SHP77 treated with DMSO at 0.1 percent for 48 hours (cell line): ENCODE data around the gene METTL1.
A peak's percentile ranks its signal among the peaks of the same experiment; 100 is the strongest.
"Not testable (repeated sequence)": the region's sequence is repeated elsewhere in the genome, so short reads cannot be mapped to it uniquely, and the experiment has no call there.

Source experiments
- DNase-seq: peaks from one replicate; lab custom pipeline; 2025; lab: John Stamatoyannopoulos, UW

The METTL1 gene

DNA sequence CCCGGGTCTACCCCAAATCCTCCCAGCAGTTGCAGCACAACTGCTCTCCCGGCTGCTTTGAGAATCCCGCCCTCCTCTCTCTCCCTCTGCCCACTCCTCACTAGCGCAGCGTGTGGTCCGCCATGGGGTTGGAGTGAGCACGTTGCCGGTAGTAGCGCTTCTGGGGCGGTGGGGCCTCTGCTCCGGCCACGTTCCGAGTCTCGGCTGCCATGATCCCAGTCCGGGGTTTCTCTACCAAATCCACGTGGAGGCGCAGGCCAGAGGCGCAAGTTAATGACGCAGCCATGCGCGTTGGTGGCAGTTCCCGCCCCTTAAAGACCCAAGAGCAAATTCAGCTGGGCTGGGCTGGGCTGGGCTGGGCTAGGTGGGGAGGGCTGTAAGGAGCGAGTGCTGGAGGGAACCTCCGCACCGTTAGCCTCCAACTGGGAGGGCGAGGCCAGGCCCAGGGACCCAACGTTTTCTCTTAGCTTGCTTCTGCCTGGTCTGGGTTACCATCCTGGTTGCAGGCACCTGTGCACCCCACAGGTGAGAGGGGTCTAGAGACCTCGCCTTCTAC is at the start of gene METTL1:
METTL1 (minus strand) TSS at position 233 of the 556 bp plus-strand sequence; CDS start at position 211, 22 bp downstream.
- DNase-seq: peak; percentile 87

DNA sequence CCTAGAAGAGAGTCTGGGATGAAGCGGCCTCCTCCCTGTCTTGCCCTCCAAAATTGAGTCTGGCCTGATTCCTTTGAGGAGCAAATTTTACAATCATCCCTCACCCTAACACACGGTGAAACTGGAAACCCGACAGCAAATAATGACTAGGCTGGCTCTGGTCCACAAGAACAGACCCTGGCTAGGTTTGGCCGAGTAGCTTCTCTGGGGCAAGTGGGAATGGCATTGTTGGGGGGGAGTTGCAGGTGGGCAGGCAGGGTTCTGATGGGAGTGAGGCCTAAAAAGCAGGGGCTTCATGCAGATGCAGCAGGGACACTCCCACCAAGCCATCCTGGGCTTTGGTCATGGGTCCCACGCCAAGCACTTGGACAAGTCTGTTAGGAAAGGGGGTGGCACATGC is 49.1 kb upstream of the METTL1 start:
- DNase-seq: not testable (repeated sequence)

DNA sequence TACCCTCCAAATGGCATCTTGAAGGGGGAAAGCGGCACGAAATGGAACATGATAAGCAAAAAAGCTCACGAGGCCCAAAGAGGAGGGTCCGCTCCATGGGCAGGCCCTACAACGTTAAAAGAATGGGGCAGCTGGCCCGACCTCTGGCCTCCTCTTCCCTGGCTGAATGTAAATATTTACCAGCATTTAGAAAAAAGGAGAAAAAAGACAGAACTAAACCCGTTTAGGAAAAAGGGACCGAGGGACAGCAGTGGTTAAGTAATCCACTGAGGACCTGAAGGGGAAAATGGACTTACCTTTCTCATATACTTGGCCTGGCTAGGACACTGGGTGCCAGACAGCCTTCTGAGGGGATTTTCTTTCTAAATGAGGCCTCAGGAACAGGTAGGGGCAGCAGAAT is 48.2 kb upstream of the METTL1 start:
- DNase-seq: not testable (repeated sequence)

DNA sequence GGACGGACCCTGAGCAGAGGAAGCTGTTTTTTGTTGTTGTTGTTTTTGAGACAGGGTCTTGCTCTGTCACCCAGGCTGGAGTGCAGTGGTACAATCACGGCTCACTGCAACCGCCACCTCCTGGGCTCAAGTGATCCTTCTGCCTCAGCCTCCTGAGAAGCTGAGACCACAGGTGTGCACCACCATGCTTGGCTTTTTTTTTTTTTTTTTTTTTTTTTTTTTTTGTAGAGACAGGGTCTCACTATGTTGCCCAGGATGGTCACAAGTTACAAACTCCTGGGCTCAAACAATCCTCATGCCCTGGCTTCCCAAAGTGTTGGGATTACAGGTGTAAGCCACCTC is 46.1 kb upstream of the METTL1 start:
- DNase-seq: not testable (repeated sequence)

DNA sequence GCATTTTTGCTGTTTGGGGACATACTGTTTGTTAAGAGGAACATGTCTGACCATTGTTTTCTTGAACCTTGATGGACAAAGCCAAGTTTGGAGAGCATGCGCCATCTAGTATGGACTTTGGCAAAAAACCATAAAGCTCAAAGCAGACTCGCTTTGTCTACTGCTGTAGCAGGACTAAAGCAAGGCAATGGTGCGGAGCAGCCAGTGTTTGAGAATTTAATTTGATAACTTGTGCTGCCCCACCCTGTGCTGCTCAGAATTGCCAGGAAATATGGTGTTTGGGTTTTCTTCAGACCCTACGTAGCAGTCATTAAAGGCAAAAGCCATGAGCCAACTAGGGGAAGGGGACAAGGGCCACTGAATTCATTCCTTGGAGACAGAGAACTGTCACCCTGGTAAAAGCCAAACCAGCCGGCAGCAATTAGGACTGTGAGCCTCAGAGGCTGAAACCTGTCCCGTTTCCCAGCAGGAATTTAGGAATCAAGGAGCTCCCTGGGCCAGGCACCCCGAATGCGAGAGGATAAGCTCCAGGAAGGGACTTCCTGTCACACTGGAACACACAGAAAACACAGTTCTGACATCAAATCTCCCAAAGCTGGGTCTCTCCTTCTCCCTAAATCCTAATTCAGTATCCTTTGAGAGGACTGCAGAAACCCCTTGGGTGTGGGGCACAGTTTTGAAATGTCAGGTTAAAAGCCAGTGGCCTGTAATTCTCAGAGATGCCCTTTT is 45.5 kb upstream of the METTL1 start:
- no peak for DNase-seq

DNA sequence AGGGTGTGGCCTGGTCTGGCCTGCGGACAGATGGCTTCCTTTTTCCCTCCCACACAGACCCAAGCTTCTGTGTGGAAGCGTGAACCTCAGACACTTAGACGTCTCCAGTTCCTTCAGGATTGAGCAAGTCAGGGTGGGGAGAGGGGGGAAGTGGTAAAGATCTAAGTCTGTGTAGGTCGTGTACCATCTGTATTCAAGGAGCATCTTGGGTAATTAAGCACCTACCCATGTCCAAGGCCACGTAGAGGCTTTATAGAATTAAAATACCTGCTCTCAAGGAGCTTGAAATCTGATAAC is 44.9 kb upstream of the METTL1 start:
- no peak for DNase-seq

DNA sequence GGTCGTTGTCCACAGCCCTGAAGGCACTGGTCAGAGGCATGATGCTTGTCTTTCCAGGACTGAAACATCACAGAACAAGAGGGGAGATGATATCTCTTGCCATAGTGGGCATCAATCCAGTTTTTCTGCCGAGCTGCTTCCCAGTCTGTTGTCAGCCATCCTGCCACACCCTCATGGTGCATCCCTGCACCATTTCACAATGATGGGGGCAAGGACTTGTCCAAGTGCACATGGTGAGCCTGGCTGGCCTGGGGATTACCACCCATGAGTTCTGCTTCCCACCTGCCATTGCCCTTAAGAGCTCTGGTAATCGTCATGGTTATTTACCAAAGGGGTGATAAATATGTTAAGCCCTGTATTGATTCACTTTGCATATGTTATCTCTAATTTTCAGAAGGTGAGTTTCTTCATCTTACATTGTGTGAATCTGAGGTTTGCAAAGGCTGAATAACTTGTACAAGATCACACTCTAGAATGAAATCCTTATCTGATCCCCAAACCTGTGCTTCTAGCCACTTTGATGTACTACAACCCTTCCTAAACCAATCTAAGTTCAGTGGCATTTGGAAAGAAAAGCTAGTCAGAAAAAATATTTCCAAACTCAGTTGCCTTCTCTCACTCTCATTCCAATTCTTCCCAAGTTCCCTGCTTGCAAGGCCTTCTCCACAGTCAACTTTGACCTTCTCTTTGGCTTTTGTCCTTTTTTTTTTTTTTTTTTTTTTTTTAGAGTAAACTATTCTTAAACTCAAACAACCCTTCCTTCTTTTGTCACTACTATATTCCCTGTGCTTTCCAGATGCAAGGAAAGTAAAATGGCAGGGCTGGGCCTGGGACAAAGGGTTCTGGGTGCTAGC is 44.3 kb upstream of the METTL1 start:
- no peak for DNase-seq

DNA sequence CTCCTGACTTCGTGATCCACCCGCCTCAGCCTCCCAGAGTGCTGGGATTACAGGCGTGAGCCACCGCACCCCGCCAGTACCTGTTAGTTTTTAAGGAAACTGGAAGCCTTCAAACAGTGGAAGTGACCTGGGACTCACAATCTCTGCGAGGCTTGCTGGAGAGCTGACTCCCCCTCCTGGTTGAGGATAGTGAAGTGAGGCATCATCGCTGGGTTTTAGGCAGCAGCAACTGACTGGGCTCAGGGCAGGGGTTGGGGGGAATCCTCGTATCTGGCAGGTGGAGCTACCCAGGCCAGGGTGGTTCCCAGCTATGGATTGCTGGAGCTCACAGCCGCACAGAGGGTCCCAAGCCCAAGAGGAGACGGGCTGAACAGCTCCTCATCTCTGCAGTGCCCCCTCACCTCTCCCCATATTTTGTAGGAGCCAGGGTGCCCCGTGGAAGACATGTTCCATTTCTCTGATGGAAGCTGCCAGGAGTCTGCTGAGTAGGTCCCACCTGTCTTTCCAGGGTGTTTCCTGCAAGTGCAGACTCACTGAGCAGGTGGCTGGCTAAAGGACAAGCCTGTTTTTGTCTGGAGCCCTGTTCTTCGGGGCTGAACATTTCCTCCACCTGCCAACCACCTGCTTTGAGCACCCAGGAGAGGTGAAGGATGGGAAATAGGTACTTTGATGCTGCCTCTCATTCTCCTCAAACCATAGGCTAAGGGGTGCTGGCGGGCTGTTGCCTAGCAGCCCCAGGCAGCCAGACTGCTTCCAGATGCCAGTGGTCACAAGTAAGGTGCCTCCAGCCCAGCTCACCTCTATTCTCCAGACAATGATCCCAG is 43.5 kb upstream of the METTL1 start:
- DNase-seq: peak; percentile 25

DNA sequence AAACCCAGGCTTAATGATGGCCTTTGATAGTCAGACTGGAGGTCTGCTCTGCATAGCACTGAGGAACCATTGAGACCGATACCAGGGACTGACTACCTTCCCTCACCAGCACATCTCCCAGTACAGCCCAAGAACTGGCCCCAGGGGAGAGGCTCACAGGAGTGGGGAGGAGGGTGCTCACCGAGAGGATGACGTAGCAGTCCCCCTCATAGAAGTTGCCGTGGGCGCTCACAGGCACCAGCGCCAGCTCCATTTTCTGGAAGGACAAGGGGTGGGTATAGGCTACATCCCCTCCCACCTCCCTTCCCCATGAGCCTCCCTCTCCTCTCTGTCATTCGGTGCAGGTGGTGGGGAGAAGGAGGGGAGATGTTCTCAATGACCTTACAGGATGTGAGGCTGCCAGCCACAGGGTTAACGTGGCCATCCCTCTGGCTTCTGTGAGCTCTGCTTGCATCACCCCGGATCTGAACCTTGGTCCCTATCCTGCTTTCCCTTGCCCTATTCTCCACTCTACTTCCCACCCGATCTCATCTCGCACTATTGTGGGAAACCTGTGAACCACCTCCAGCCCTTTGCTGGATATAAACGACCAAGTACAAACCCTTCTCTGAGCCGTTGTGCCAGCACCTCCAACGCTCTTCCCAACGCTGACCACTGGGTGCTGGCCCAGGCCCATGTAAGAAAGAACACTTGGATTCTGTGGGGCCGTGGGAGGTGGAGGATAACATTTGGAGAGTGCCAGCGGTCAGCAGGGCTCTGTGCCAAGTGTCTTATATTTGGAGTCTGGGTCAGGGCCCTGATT is 42.3 kb upstream of the METTL1 start:
- no peak for DNase-seq

DNA sequence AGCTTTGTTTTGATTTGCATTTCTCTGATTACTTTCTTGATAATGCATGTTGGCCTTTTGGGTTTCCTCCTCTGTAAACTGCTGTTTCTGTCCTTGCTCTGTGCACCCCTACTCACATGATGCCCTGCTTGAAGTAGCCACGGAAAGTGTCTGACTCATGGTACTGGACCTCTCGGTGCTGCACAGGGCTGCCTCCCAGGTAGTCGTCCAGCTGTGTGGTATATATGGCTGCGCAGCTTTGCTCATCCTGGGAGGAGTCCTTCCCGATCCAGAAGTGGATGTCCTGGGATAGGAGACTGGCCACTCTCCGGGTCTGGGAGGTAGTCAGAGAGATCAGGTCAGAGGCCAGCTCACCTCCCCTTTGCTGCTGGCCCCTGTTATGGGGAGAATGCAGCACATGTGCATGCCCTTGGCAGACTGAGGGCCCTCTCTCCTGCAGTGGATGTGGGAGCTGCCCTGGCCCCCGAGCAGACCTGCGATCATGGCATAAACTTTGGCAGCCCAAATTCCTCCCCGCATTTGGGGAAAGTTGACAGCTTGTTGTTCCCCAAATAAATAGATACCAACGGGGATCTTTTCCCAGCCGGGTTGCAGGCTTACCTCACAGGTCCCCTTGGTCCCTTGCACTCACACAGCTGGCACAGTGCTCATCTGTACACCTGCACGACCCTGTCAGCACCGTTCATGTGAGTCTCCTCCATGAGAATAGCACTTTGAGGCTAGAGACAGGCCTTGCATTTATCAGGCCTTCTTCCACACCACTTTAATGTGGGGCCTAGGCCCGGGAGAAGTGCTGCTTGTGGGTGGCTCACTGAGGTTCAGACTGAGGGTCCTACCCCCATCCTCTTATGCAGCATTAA is 41.4 kb upstream of the METTL1 start:
- DNase-seq: no peak

DNA sequence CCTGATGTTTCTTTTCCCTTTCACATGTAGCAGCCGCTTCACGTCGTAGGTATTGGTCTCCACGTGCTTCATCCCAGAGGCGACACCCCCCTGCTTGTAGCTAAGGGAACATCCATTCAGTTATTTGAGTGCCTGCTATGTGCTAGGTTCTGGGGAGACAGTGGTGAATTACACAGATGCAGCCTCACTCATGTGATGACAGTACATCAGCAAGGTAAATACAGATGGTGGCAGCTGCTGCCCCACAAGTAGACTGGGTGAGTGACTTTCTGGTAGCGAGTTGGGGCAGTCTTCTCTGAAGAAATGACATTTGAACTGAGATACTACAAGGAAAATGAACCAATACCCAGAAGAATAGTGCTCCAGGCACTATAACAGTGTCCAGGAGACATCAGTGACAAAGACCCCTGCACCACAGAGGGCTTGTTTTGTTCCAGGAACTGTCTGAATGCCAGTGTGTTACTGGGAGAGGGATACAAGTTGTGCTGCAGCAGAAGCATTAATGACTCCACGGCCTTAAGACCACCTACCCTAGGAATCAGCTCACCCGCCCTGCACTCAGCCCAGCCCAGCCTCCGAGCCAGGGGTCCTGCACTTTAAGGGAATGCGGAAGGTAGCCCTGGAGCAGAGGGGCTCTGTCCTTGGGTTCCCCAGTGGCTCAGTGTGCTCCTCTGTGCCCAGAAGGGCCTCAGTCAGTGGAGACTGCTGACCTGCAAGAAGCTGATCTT is 39.3 kb upstream of the METTL1 start:
- DNase-seq: peak; percentile 73

DNA sequence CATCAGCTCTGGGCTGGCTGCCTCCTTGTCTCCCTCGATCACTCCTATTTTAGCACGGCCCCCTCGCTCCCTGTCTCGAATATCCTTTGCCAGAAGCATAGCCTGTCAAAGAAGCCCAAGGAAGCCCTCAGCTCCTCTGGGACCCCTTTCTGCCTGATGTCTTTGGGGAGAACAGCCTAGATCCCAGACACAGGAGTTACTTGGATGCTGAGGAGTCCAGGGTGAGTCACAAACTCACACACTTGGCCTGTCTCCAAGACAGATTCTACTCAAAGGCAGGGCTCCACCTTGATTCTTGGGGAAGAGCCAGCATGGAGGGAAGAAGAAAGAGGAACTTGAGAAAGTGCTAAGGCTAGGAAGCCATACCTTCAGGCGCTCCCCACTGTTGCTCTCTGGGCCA is 38.5 kb upstream of the METTL1 start:
- no peak for DNase-seq

DNA sequence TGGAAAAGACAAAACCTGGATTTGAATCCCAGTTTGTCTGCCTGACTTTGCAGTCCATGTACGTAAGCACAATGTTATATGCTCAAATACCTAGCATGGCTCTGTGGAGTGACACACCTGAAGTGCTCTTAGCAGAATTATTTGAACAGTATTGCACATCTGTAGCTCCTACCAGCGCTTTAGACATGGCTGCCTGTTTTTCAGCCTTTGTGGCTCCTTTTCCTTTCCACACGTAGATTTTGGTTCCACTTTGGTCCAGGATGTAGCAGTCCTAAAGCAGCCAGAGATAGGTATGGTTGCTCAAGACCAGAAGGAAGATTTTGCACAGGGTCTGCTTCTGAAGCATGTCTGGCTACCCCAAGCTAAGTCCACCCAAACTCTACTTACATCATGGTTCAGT is 37.5 kb upstream of the METTL1 start:
- no peak for DNase-seq

DNA sequence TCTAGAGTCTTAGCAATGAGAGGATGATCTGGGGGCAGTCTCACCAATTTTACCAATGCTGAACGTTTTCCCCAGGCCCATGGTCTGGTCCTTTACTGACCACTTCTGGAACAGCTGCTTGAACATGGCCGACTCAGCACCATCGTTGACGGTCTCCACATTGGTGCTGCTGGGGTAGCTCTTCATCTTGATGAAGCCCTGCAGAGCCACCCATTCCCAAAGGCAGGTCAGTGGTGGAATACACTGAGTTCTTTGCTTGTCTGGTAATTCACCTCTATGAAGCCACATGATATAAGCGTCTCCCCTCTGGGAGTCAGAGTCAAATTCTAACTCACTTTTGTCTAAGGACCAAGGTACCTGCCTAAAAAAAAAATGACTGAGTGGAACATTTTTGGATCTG is 36.4 kb upstream of the METTL1 start:
- DNase-seq: no peak

DNA sequence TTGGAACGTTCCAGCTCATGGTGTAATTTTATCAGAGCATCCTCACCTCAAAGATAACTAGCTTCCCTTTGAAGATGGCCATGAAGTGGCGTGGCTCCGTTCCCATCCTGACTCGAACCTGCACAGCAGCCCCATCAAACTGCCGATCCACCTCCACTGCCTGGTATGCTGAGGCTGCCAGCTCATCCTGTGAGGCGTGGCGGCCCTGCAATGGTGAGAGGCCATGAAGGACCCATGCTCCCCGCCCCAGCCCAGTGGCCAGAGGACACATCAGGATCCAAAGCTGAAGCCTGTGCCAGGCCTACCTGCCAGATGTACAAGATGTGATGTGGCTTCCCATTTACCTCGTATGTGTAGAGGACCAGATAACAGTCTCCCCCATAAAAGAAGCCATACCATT is 35.4 kb upstream of the METTL1 start:
- no peak for DNase-seq

DNA sequence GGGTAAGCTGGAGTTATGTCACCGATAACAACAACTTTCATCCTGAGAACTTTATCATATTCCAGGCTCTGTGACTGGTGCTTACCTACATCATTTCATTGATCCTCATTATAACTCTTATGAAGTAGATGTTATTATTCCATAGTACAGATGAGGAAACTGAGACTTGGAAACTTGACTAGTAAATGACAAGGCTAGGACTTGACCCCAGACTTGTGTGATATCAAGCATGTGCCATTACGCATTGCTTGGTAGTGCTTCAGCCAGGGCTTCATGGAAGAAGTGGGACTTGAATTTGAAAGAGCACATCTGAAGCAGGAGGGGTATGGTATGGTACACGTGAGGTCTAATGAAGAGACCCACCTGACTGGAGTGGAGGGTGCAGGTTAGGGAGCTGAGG is 34.8 kb upstream of the METTL1 start:
- DNase-seq: no peak

DNA sequence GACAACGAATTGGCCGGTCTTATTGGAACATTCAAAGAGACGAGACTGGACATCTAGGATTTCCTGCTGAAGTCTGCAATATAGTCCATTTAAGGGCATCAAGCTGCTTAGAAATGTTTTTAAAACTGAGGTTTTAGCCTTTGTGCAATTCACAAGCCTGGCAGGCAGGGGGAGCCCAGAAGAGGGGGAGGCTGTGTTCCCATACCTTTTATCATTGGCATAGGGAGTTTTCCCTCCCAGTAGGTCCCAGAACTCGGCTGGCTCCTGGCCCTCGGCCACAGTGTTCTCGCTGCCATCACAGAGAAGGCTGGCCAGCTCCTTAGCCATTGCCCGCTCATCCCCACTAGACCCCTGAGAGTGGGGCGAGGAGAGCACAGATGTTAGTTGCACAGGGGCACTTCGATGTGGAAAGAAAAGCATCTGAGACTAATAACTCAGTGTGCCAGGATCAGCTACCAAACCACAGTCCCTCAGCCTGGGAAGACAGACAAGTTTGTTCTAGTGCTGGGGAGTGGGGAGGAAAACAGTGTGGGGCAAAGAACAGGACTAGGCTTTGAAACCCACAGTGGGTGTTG is 31.5 kb upstream of the METTL1 start:
- DNase-seq: peak; percentile 15

DNA sequence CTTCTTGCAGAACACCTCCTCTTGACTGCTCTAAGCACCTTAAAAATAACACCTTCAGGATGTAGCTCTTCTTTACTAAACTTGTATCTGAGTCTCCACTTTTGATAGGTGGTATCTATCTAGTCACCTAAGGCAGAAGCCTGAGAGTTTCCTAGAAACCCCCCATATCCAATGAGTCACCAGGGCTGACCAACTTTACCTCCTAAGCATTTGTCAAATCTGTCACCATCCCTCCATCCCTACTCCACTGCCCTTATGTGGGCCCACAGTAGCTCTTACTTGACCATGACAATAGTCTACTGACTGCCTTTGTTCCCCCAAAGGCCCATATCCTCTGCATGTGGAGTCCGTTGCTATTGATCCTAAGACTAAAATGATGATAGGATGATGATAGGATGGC is 30.7 kb upstream of the METTL1 start:
- DNase-seq: no peak

DNA sequence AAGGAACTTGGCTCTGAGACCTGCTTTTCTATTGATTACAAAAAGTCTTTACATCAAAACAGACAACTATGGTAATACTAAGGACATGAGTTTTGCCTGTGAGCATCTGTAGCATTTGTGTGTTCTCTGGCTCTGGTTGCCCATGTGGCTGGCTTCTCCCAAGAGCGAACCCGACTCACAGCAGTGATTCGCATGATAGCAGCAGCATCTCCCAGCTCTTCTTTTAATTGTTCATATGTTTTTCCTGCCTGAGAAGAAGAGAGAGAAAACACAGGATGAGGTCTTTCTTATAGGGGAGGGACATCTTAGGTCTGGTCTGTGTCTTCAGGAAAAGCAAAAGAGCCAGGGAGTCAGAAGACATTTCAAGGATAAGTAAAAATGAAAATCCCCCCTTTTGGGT is 29.1 kb upstream of the METTL1 start:
- no peak for DNase-seq

DNA sequence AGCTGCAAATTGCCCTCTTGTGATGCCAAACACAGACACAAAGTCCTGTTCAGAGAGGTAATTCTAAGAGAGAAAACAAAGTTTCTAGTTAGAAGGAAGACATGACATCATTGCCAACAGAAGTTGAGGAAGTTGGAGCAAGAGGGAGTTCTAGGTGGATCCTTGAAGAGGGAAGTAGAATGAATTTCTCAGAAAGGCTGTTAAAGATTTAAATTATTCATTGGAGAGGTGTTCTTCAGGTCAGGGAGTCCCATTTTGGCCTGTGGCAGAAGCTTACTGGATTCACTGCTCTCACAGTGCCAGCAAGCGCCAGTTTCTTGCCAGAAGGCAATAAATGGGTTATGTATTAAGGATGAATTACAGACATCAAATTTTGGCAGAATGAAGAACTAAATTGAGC is 26.0 kb upstream of the METTL1 start:
- no peak for DNase-seq
